Sigmoid colon (tissue), 7 donors: ENCODE measurements around the gene SCO2. TPM values are rescaled to one million over a fixed set of nuclear protein-coding genes. Genes with fewer than 3 reads are reported as not detected.
A peak's percentile ranks its signal among the peaks of the same experiment; 100 is the strongest.

Experiments
- DNase-seq: peaks from one replicate; pipeline ENCODE4 v3.0.0-alpha.2; 2019
- H3K27ac ChIP-seq, 4 donors: fragments of 200-600 bp; sonication (generic); one replicate each; pipeline ENCODE4 v1.5.1; 2016 to 2019; ENCODE audit warnings: mild to moderate bottlenecking in 1 of 4
- H3K27me3 ChIP-seq, 3 donors: fragments of 200-600 bp; sonication (generic); one replicate each; pipeline ENCODE4 v1.5.1; 2019; ENCODE audit warnings: mild to moderate bottlenecking in 1 of 3
- H3K36me3 ChIP-seq, 4 donors: fragments of 200-600 bp; sonication (generic); one replicate each; pipeline ENCODE4 v1.5.1; 2016 to 2019
- H3K4me1 ChIP-seq, 4 donors: fragments of 200-600 bp; sonication (generic); one replicate each; pipeline ENCODE4 v1.5.1; 2017 to 2019
- H3K4me3 ChIP-seq, 4 donors: fragments of 200-600 bp; sonication (generic); one replicate each; pipeline ENCODE4 v1.5.1; 2017 to 2019; ENCODE audit warnings: mild to moderate bottlenecking in 2 of 4, moderate library complexity in 1 of 4
- H3K9me3 ChIP-seq, 4 donors: fragments of 200-600 bp in 3 of 4; sonication (generic) in 3 of 4; one replicate each; pipeline versions ENCODE4 v1.5.1 to v1.6.1; 2013 to 2019
- EP300 ChIP-seq, 4 donors: sonication (generic); formaldehyde crosslinking; IDR thresholded peaks; one replicate each; pipeline ENCODE4 v1.6.1; 2017; ENCODE audit warnings: antibody characterized with exemption in 4 of 4
- POLR2A ChIP-seq, 2 donors: fragments of 450-650 bp; IDR thresholded peaks; one replicate each; pipeline ENCODE4 v1.6.1; 2016; ENCODE audit warnings: antibody characterized with exemption in 2 of 2, mild to moderate bottlenecking in 2 of 2, moderate library complexity in 2 of 2
- POLR2AphosphoS5 ChIP-seq, 4 donors: sonication (generic); formaldehyde crosslinking; IDR thresholded peaks; one replicate each; pipeline ENCODE4 v1.6.1; 2017; ENCODE audit warnings: antibody characterized with exemption in 4 of 4
- WGBS, 2 donors: extraction: QIAGEN DNeasy Blood & Tissue Kit; methylation state at CpG; one replicate each; pipeline ENCODE4 v1.1.7; 2013; 5-methylcytosine and 5-hydroxymethylcytosine counted together
- intact Hi-C: fragments of 100-400 bp; cut with DNase I; formaldehyde crosslinking; loops from one replicate; pipeline ENCODE4 v1.15.1; 2023
- polyA plus RNA-seq, 3 donors: library from polyadenylated mRNA; stranded (reverse); fragments of 200-250 nt; gene quantifications; one replicate each; pipeline ENCODE4 v1.2.3, GENCODE V29; 2013
- total RNA-seq, 4 donors: library from RNA; depleted of rRNA; stranded (reverse); fragments of >200 nt; gene quantifications; one replicate each; pipeline ENCODE4 v1.1.0, GENCODE V29; 2016
- TF ChIP-seq, protein P1 (sequence below), 4 experiments: fragments of 450-650 bp in 3 of 4; fragments of 200-600 bp in 1 of 4; IDR thresholded peaks; one replicate each; pipeline ENCODE4 v1.5.1; 2016 to 2019; ENCODE audit warnings: antibody characterized with exemption in 4 of 4, mild to moderate bottlenecking in 3 of 4, moderate library complexity in 2 of 4
- donor health status: healthy with polysubstance abuse.
- donor health status: Bipolar disorder and iron deficiency.
- donor health status: healthy.

Gene SCO2
- total and polyA plus RNA-seq, 7 donors = 1.3 to 5.4 (median 2.8) TPM; not detected in 1

GRCh38 chr22:50473855-50474671 lies 51.3 kb downstream of the SCO2 start:
- intact Hi-C loops = loop anchor here (1.0 to 2.0 kb wide), 2 partner anchors 33 to 51 kb away; partner anchors contain the start of genes LMF2 and SCO2
- TF ChIP-seq POLR2AphosphoS5 (IDR thresholded peaks at IDR 0.05) (peak in 1 of 4 donors; percentile 28), EP300 (IDR thresholded peaks at IDR 0.05) (no peak), POLR2A (IDR thresholded peaks at IDR 0.05) (no peak)
- TF ChIP-seq, protein P1, sequence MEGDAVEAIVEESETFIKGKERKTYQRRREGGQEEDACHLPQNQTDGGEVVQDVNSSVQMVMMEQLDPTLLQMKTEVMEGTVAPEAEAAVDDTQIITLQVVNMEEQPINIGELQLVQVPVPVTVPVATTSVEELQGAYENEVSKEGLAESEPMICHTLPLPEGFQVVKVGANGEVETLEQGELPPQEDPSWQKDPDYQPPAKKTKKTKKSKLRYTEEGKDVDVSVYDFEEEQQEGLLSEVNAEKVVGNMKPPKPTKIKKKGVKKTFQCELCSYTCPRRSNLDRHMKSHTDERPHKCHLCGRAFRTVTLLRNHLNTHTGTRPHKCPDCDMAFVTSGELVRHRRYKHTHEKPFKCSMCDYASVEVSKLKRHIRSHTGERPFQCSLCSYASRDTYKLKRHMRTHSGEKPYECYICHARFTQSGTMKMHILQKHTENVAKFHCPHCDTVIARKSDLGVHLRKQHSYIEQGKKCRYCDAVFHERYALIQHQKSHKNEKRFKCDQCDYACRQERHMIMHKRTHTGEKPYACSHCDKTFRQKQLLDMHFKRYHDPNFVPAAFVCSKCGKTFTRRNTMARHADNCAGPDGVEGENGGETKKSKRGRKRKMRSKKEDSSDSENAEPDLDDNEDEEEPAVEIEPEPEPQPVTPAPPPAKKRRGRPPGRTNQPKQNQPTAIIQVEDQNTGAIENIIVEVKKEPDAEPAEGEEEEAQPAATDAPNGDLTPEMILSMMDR (IDR thresholded peaks at IDR 0.05) = no peak
- no peaks in the 10 kb centered on the region for H3K36me3 ChIP-seq
- peaks cover 0 to 60% (median 56%) of the 10 kb centered on the region in 4 donors for H3K4me1 ChIP-seq
- H3K9me3 ChIP-seq = no peaks in the 10 kb centered on the region
- WGBS, 2 donors = 3 to 7% methylated on average over 62 of the region's 62 CpGs
- H3K27me3 ChIP-seq = peaks cover 0 to 6% (median 0%) of the 10 kb centered on the region in 3 donors
- H3K27ac ChIP-seq = peak overlapping the region; percentile 82 to 91 (median 87)
- DNase-seq = peak; percentile 65
- H3K4me3 ChIP-seq = peak overlapping the region; percentile 62 to 99 (median 90)

Other genes starting within 250 kb of the SCO2 start
- gene PLXNB2, start 218.0 kb downstream of the SCO2 start, total RNA-seq = 100 to 1,000 TPM in 1 of 4 donors, 10 to 100 TPM in 3; 60.4 to 150 (median 68.7) TPM
- 100 to 1,000 TPM in 1 of 3 donors, 10 to 100 TPM in 2; 18.6 to 142 (median 35.8) TPM for gene PLXNB2, start 218.0 kb downstream of the SCO2 start, polyA plus RNA-seq
- gene DENND6B, start 198.6 kb downstream of the SCO2 start, total RNA-seq = 1 to 10 TPM; 2.1 to 7.2 (median 2.8) TPM
- gene DENND6B, start 198.6 kb downstream of the SCO2 start, polyA plus RNA-seq = 1 to 10 TPM in 2 of 3 donors, under 1 TPM in 1; 0.69 to 4.4 (median 1.2) TPM
- 10 to 100 TPM; 29.0 to 64.5 (median 43.9) TPM for gene PPP6R2, start 182.3 kb downstream of the SCO2 start, total RNA-seq
- 10 to 100 TPM; 15.0 to 57.5 (median 22.4) TPM for gene PPP6R2, start 182.3 kb downstream of the SCO2 start, polyA plus RNA-seq
- 10 to 100 TPM; 23.2 to 53.7 (median 32.3) TPM for gene SBF1, start 50.6 kb downstream of the SCO2 start, total RNA-seq
- gene SBF1, start 50.6 kb downstream of the SCO2 start, polyA plus RNA-seq = 10 to 100 TPM; 13.8 to 67.3 (median 17.3) TPM
- not detected for gene ADM2, start 44.1 kb downstream of the SCO2 start, total RNA-seq
- 1 to 10 TPM; 1.2 to 8.6 (median 3.2) TPM for gene ADM2, start 44.1 kb downstream of the SCO2 start, polyA plus RNA-seq
- gene MIOX, start 38.7 kb downstream of the SCO2 start, total RNA-seq = not detected
- under 1 TPM in 1 of 3 donors, not detected in 2; 0.20 TPM for gene MIOX, start 38.7 kb downstream of the SCO2 start, polyA plus RNA-seq
- 10 to 100 TPM; 24.8 to 52.5 (median 45.3) TPM for gene LMF2, start 17.9 kb downstream of the SCO2 start, total RNA-seq
- 10 to 100 TPM in 2 of 3 donors, 1 to 10 TPM in 1; 7.2 to 61.1 (median 11.3) TPM for gene LMF2, start 17.9 kb downstream of the SCO2 start, polyA plus RNA-seq
- gene NCAPH2, start 17.4 kb downstream of the SCO2 start, total RNA-seq = 10 to 100 TPM; 30.7 to 54.0 (median 35.6) TPM
- gene NCAPH2, start 17.4 kb downstream of the SCO2 start, polyA plus RNA-seq = 10 to 100 TPM; 20.3 to 45.3 (median 22.2) TPM
- gene TYMP, start 4.4 kb upstream of the SCO2 start, total RNA-seq = 10 to 100 TPM; 20.0 to 44.3 (median 22.5) TPM
- 100 to 1,000 TPM in 1 of 3 donors, 10 to 100 TPM in 2; 17.4 to 169 (median 89.5) TPM for gene TYMP, start 4.4 kb upstream of the SCO2 start, polyA plus RNA-seq
- gene KLHDC7B, start 20.3 kb upstream of the SCO2 start, total RNA-seq = not detected
- gene KLHDC7B, start 20.3 kb upstream of the SCO2 start, polyA plus RNA-seq = 1 to 10 TPM in 1 of 3 donors, not detected in 2; 2.0 TPM
- gene SYCE3, start 37.3 kb upstream of the SCO2 start, total RNA-seq = not detected
- gene SYCE3, start 37.3 kb upstream of the SCO2 start, polyA plus RNA-seq = not detected
- 10 to 100 TPM in 1 of 4 donors, 1 to 10 TPM in 3; 1.4 to 10.2 (median 6.1) TPM for gene CPT1B, start 52.8 kb upstream of the SCO2 start, total RNA-seq
- gene CPT1B, start 52.8 kb upstream of the SCO2 start, polyA plus RNA-seq = 10 to 100 TPM in 1 of 3 donors, 1 to 10 TPM in 2; 3.2 to 22.6 (median 4.2) TPM
- 10 to 100 TPM; 22.0 to 55.1 (median 39.2) TPM for gene CHKB, start 57.3 kb upstream of the SCO2 start, total RNA-seq
- 10 to 100 TPM; 24.7 to 90.0 (median 37.8) TPM for gene CHKB, start 57.3 kb upstream of the SCO2 start, polyA plus RNA-seq
- gene MAPK8IP2, start 75.2 kb upstream of the SCO2 start, total RNA-seq = 1 to 10 TPM in 3 of 4 donors, under 1 TPM in 1; 0.66 to 2.9 (median 2.0) TPM
- 1 to 10 TPM in 1 of 3 donors, under 1 TPM in 2; under 0.01 to 1.9 (median 0.23) TPM for gene MAPK8IP2, start 75.2 kb upstream of the SCO2 start, polyA plus RNA-seq
- gene ARSA, start 102.6 kb upstream of the SCO2 start, total RNA-seq = 10 to 100 TPM; 19.3 to 26.3 (median 23.8) TPM
- gene ARSA, start 102.6 kb upstream of the SCO2 start, polyA plus RNA-seq = 10 to 100 TPM; 10.8 to 56.9 (median 26.8) TPM
- 10 to 100 TPM in 1 of 4 donors, 1 to 10 TPM in 3; 2.5 to 14.4 (median 3.7) TPM for gene SHANK3, start 147.2 kb upstream of the SCO2 start, total RNA-seq
- 1 to 10 TPM in 1 of 3 donors, under 1 TPM in 2; 0.23 to 6.6 (median 0.60) TPM for gene SHANK3, start 147.2 kb upstream of the SCO2 start, polyA plus RNA-seq
- gene ACR, start 212.6 kb upstream of the SCO2 start, total RNA-seq = under 1 TPM in 1 of 4 donors, not detected in 3; 0.68 TPM
- under 1 TPM in 1 of 3 donors, not detected in 2; 0.06 TPM for gene ACR, start 212.6 kb upstream of the SCO2 start, polyA plus RNA-seq